ENCODE results near the gene KRT71.

DNA sequence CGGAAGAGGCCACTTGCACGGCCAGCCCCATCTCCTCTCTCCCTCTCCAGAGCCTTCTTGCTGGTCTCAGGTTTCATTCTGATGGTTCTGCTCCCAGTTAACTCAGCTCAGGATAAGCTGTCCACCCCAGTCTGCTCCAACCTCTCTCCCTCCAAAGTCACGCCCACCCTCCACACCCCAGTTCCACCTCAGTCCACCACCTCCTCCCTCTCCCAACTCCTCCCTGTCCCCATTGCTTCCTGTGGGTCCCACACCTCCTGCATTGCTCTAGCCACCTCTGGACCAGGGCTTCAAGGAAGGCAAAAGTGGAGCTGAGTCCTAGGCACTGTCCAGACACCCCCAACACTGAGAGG lies 13.1 kb downstream of the KRT71 start:
- TF ChIP-seq, protein P1, sequence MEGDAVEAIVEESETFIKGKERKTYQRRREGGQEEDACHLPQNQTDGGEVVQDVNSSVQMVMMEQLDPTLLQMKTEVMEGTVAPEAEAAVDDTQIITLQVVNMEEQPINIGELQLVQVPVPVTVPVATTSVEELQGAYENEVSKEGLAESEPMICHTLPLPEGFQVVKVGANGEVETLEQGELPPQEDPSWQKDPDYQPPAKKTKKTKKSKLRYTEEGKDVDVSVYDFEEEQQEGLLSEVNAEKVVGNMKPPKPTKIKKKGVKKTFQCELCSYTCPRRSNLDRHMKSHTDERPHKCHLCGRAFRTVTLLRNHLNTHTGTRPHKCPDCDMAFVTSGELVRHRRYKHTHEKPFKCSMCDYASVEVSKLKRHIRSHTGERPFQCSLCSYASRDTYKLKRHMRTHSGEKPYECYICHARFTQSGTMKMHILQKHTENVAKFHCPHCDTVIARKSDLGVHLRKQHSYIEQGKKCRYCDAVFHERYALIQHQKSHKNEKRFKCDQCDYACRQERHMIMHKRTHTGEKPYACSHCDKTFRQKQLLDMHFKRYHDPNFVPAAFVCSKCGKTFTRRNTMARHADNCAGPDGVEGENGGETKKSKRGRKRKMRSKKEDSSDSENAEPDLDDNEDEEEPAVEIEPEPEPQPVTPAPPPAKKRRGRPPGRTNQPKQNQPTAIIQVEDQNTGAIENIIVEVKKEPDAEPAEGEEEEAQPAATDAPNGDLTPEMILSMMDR (IDR thresholded peaks at IDR 0.05) = no peak
- TF ChIP-seq POLR2A (IDR thresholded peaks at IDR 0.05) = no peak
